Measurements from ENCODE around the gene CNTNAP5. TPM values are rescaled to one million over a fixed set of nuclear protein-coding genes. Genes with fewer than 3 reads are reported as not detected.

The CNTNAP5 gene
- total RNA-seq, 1 experiment from 2014 or later, result 0.48 TPM

GRCh38 chr2:124283096-124283495, 258.0 kb downstream of the CNTNAP5 start:
- Histone ChIP-seq H4K91ac (ENCODE audit: insufficient read length, low read depth, low read length) (no peak overlapping the region), H2BK12ac (ENCODE audit: insufficient read length, low read depth, low read length) (no peak overlapping the region), H2AK5ac (ENCODE audit: insufficient read length, low read length) (no peak overlapping the region), H3K23ac (ENCODE audit: insufficient read length, low read depth, low read length) (no peak overlapping the region), H3K27ac (ENCODE audit: insufficient read length, low read depth, low read length) (no peak overlapping the region), H3K4me2 (ENCODE audit: insufficient read depth, insufficient read length, low read length) (no peak overlapping the region), H3K18ac (ENCODE audit: insufficient read length, low read depth, low read length) (no peak overlapping the region), H3K27me3 (ENCODE audit: insufficient read depth, low read length) (no peaks in the 10 kb centered on the region), H2BK120ac (ENCODE audit: low read depth, low read length, poor library complexity, severe bottlenecking) (peak overlapping the region; percentile 12), H4K20me1 (ENCODE audit: control insufficient read depth, insufficient read depth, insufficient read length) (no peaks in the 10 kb centered on the region), H3K9me3 (ENCODE audit: control insufficient read depth, low read depth, low read length) (no peaks in the 10 kb centered on the region), H2BK20ac (ENCODE audit: low read depth, low read length, poor library complexity, severe bottlenecking) (no peak overlapping the region), H3K79me1 (ENCODE audit: insufficient read depth, low read depth, low read length, poor library complexity, severe bottlenecking) (no peaks in the 10 kb centered on the region), H3K14ac (ENCODE audit: insufficient read depth, low read length) (no peak overlapping the region), H3K9ac (ENCODE audit: extremely low read depth, insufficient read length, low read length) (no peak overlapping the region), H3K23me2 (ENCODE audit: insufficient read length, low read depth, low read length, poor library complexity, severe bottlenecking) (no peaks in the 10 kb centered on the region), H2BK15ac (ENCODE audit: low read depth, low read length) (no peak overlapping the region), H4K8ac (replicated peaks; ENCODE audit: insufficient read length, low read depth, low read length) (no peak overlapping the region), H3K4me1 (ENCODE audit: insufficient read depth, low read length) (no peaks in the 10 kb centered on the region), H2AFZ (ENCODE audit: low read length) (no peak overlapping the region), H2BK5ac (ENCODE audit: insufficient read length, low read length) (no peak overlapping the region), H4K5ac (ENCODE audit: insufficient read length, low read depth, low read length) (no peak overlapping the region), H3K79me2 (ENCODE audit: insufficient read depth, low read length) (no peaks in the 10 kb centered on the region), H3T11ph (ENCODE audit: low read length) (no peak overlapping the region), H3K56ac (ENCODE audit: insufficient read length, low read depth, low read length) (no peak overlapping the region), H3K4ac (ENCODE audit: low read depth, low read length) (no peak overlapping the region)
- DNase-seq, result no peak
- no peak for TF ChIP-seq CTCF (conservative IDR thresholded peaks at IDR 0.05)
- peaks cover 0 to 2% (median 0%) of the 10 kb centered on the region in 3 experiments; a peak in 3 of 7 replicates for H3K36me3 Mint-ChIP-seq (ENCODE audit: insufficient read depth in 1 of 3, low read depth in 3 of 3)
- peaks cover 9 to 10% of the 10 kb centered on the region in 2 experiments for H3K4me1 Mint-ChIP-seq
- peaks cover 0 to 2% of the 10 kb centered on the region in 2 experiments; a peak in 2 of 5 replicates for H3K9me3 Mint-ChIP-seq
- no peaks in the 10 kb centered on the region; the same call in 1 of the 2 replicates for H3K27me3 Mint-ChIP-seq (ENCODE audit: low read depth)
- no peak overlapping the region for H3K27ac Mint-ChIP-seq
- no peak overlapping the region for H3K4me3 Mint-ChIP-seq
